Body of pancreas (tissue), 4 donors: ENCODE results near the gene SEMA5B. TPM values are rescaled to one million over a fixed set of nuclear protein-coding genes. Genes with fewer than 3 reads are reported as not detected.

Source experiments
- ATAC-seq: fragments of 150-250 bp; one replicate; pipeline ENCODE4 v1.9.1; 2016
- DNase-seq, 4 donors: peaks; one replicate each; pipeline ENCODE4 v3.0.0-alpha.2; 2019
- H3K27ac ChIP-seq, 4 donors: fragments of 200-600 bp; sonication (generic); 1 replicate in 3 of 4; 2 replicates in 1 of 4; pipeline versions ENCODE4 v1.5.1 to v1.6.1; 2016 to 2019; ENCODE audit warnings: mild to moderate bottlenecking in 1 of 4, mixed read lengths in 1 of 4, moderate library complexity in 1 of 4
- H3K27me3 ChIP-seq, 2 donors: fragments of 200-600 bp; sonication (generic); one replicate each; pipeline ENCODE4 v1.6.0; 2016; ENCODE audit warnings: mild to moderate bottlenecking in 1 of 2
- H3K36me3 ChIP-seq, 2 donors: fragments of 200-600 bp; sonication (generic); replicated peaks in 1 of 2; 2 replicates each; pipeline ENCODE4 v1.5.1; 2016; ENCODE audit warnings: low read depth in 2 of 2; ENCODE audit not compliant: insufficient read depth in 1 of 2
- H3K4me1 ChIP-seq: fragments of 200-600 bp; sonication (generic); one replicate; pipeline ENCODE4 v1.6.0; 2016
- H3K4me3 ChIP-seq, 2 donors: fragments of 200-600 bp; sonication (generic); 1 replicate in 1 of 2; 2 replicates in 1 of 2; pipeline ENCODE4 v1.5.1; 2016 to 2019
- H3K9me3 ChIP-seq, 3 donors: fragments of 200-600 bp; sonication (generic); 1 replicate in 2 of 3; 2 replicates in 1 of 3; pipeline ENCODE4 v1.5.1; 2016
- CTCF ChIP-seq, 7 experiments: fragments of 450-650 bp in 4 of 7; fragments of 200-600 bp in 3 of 7; sonication (generic) in 3 of 7; IDR thresholded peaks; one replicate each; pipeline ENCODE4 v1.5.1; 2016 to 2019; ENCODE audit warnings: antibody characterized with exemption in 7 of 7
- POLR2A ChIP-seq, 3 donors: fragments of 450-650 bp; IDR thresholded peaks; one replicate each; pipeline ENCODE4 v1.6.1; 2016; ENCODE audit warnings: antibody characterized with exemption in 3 of 3, mild to moderate bottlenecking in 2 of 3
- WGBS, 2 donors: methylation state at CpG; one replicate each; pipeline ENCODE4 v1.1.5; 2017; 5-methylcytosine and 5-hydroxymethylcytosine counted together
- intact Hi-C: fragments of 100-400 bp; cut with DNase I; formaldehyde crosslinking; loops from one replicate; pipeline ENCODE4 v1.15.1; 2023
- total RNA-seq, 2 donors: library from RNA; depleted of rRNA; stranded (reverse); fragments of >200 nt; gene quantifications; one replicate each; pipeline ENCODE4 v1.1.0, GENCODE V29; 2016

Gene SEMA5B
- total RNA-seq, 2 donors from 2014 or later: 1.0 to 15.2 TPM

GRCh38 chr3:122948408-122948807 lies 79.2 kb downstream of the SEMA5B start:
- H3K27me3 ChIP-seq: no peaks in the 10 kb centered on the region
- TF ChIP-seq CTCF (IDR thresholded peaks at IDR 0.05) (no peak), POLR2A (IDR thresholded peaks at IDR 0.05) (no peak)
- DNase-seq: no peak
- H3K36me3 ChIP-seq: no peaks in the 10 kb centered on the region
- H3K27ac ChIP-seq: no peak overlapping the region
- intact Hi-C loops: loop anchor here (10.0 kb wide), 1 partner anchor 306 kb away; no protein-coding TSS in a partner anchor
- no peak overlapping the region for H3K4me3 ChIP-seq
- 72 to 77% methylated on average over 4 to 7 of the region's 7 CpGs for WGBS, 2 donors
- ATAC-seq: no peak
- no peaks in the 10 kb centered on the region for H3K9me3 ChIP-seq
- H3K4me1 ChIP-seq: no peaks in the 10 kb centered on the region

GRCh38 chr3:122947738-122948137 lies 79.8 kb downstream of the SEMA5B start:
- no peak for TF ChIP-seq POLR2A (IDR thresholded peaks at IDR 0.05)
- no peak for TF ChIP-seq CTCF (IDR thresholded peaks at IDR 0.05)
- no peak for ATAC-seq
- intact Hi-C loops: loop anchor here (10.0 kb wide), 1 partner anchor 307 kb away; no protein-coding TSS in a partner anchor
- no peaks in the 10 kb centered on the region for H3K27me3 ChIP-seq
- no peak overlapping the region for H3K27ac ChIP-seq
- DNase-seq: no peak
- 48 to 54% methylated on average over 2 of the region's 2 CpGs for WGBS, 2 donors
- H3K4me3 ChIP-seq: no peak overlapping the region
- H3K9me3 ChIP-seq: no peaks in the 10 kb centered on the region
- no peaks in the 10 kb centered on the region for H3K36me3 ChIP-seq
- H3K4me1 ChIP-seq: peaks cover 4% of the 10 kb centered on the region

- intact Hi-C loops: loop anchor here (10.0 kb wide), 1 partner anchor 308 kb away; no protein-coding TSS in a partner anchor
- H3K9me3 ChIP-seq: no peaks in the 10 kb centered on the region
- no peaks in the 10 kb centered on the region for H3K27me3 ChIP-seq
- no peak overlapping the region for H3K27ac ChIP-seq
- WGBS, 2 donors: 77 to 80% methylated on average over 7 of the region's 7 CpGs
- ATAC-seq (no peak), DNase-seq (no peak)
- H3K4me1 ChIP-seq: peaks cover 4% of the 10 kb centered on the region
- no peak overlapping the region for H3K4me3 ChIP-seq
- H3K36me3 ChIP-seq: no peaks in the 10 kb centered on the region
- TF ChIP-seq POLR2A (IDR thresholded peaks at IDR 0.05) (no peak), CTCF (IDR thresholded peaks at IDR 0.05) (no peak)
These were observed 80.4 kb downstream of the SEMA5B start for GRCh38 chr3:122947196-122947595.

- Histone ChIP-seq H3K4me1 (peaks cover 4% of the 10 kb centered on the region), H3K36me3 (no peaks in the 10 kb centered on the region), H3K27ac (no peak overlapping the region), H3K4me3 (no peak overlapping the region), H3K27me3 (no peaks in the 10 kb centered on the region), H3K9me3 (no peaks in the 10 kb centered on the region)
- intact Hi-C loops: loop anchor here (10.0 kb wide), 1 partner anchor 309 kb away; no protein-coding TSS in a partner anchor
- TF ChIP-seq CTCF (IDR thresholded peaks at IDR 0.05): no peak
- no peak for TF ChIP-seq POLR2A (IDR thresholded peaks at IDR 0.05)
- no peak for ATAC-seq
- no peak for DNase-seq
These were observed 81.4 kb downstream of the SEMA5B start for GRCh38 chr3:122946185-122946584.

GRCh38 chr3:122945230-122945629 lies 82.3 kb downstream of the SEMA5B start:
- peaks cover 4% of the 10 kb centered on the region for H3K4me1 ChIP-seq
- intact Hi-C loops: loop anchor here (10.0 kb wide), 1 partner anchor 310 kb away; no protein-coding TSS in a partner anchor
- ATAC-seq: no peak
- H3K27me3 ChIP-seq: no peaks in the 10 kb centered on the region
- H3K4me3 ChIP-seq: no peak overlapping the region
- WGBS, 2 donors: 79 to 87% methylated on average over 2 of the region's 2 CpGs
- no peak for DNase-seq
- no peak overlapping the region for H3K27ac ChIP-seq
- TF ChIP-seq CTCF (IDR thresholded peaks at IDR 0.05) (no peak), POLR2A (IDR thresholded peaks at IDR 0.05) (no peak)
- H3K36me3 ChIP-seq: no peaks in the 10 kb centered on the region
- H3K9me3 ChIP-seq: no peaks in the 10 kb centered on the region
